Stimulated activated CD4-positive, alpha-beta T cell treated with anti-CD3 and anti-CD28 coated beads, Interleukin-1b, Interleukin-23, amount 100 ng/mL, for 1 hour (primary cell): ENCODE data around the gene SMARCA1.

ENCODE experiments used
- DNase-seq, 2 donors: peaks; one replicate each; pipeline ENCODE4 v3.0.0-alpha.2; 2020; ENCODE audit warnings: low read depth in 2 of 2

Gene SMARCA1

DNA sequence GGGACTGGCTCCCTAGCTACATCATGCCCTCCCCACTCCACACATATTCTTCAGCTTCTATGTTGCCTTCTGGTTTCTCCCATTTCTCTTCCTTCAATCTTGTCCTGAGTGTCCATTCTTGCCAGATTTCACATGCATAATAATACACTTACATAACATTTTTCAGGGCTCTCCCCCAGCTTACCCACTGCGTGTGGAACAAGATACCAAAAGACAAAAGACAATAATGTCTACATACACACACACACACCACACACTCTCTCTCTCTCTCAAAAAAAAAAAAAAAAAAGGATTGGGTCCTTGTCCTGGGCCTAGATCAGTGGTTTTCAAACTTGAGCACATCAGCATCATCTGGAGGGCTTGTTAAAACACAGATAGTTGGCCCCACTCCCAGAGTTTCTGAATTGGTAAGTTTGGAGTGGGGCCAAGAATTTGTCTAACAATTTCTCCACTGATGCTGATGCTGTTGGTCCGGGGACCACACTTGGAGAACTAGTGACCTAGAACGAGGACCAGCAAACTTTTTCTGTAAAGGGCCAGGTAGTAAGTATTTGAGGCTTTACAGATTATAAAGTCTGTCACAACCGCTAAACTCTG lies 6.5 kb upstream of the SMARCA1 start:
- DNase-seq: no peak

DNA sequence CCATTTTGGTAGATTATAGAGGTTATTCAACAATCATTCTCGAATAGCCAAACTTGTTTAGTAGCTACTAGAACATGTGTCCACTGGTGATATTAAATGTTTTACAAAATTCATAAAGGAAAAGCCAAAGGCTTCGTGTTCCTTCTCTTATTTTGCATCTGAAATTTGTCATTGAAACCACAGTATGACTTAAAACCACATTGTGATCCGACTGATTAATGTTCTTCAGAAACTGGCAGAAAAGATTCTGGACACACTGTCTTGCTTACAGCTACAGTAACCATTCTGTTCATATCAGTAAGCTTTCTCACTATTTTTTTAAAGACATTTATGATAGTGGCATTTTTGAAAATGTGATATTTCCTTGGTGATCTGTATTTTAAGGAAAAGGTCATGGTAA lies 2.6 kb upstream of the SMARCA1 start:
- DNase-seq: no peak

DNA sequence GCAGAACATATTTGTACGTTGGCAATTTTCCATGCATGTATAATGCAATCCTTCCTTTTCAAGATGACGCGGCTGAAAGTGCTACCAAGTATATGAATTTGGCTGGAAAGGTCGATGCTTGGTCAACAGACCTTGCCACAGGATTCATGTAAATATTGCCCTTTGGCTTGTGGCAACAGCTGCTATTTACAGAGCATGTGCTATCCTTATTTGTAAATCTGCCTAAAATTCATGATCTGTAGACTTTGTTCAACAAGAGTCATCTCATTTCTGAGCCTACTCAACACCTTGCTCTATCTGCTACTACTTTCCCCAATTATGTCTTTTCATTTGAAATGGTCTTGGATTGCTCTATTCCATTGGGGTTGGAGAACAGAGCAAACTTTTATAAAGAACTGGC lies 1.9 kb upstream of the SMARCA1 start:
- no peak for DNase-seq

DNA sequence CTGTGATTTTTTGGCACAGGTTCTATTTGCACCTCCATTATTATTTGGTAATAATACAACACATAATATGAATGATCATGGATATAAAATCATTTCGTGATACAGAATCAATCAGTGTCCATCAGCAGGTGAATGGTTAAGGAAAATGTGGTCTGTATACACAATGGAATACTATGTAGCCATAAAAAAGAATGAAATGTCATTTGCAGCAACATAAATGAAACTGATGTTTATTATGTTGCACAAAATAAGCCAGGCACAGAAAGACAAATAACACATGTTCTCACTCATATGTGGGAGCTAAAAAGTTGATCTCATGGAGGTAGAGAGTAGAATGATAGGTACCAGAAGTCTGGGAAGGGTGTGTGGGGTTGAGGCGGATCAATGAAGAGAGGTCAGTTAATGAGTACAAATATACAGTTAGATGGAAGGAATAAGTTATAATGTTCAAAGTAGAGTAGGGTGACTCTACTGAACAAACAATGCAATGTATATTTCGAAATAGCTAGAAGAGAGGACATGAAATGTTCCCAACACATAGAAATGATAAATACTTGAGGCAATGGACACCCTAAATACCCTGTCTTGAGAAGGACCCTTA lies 1.1 kb upstream of the SMARCA1 start:
- DNase-seq: no peak

DNA sequence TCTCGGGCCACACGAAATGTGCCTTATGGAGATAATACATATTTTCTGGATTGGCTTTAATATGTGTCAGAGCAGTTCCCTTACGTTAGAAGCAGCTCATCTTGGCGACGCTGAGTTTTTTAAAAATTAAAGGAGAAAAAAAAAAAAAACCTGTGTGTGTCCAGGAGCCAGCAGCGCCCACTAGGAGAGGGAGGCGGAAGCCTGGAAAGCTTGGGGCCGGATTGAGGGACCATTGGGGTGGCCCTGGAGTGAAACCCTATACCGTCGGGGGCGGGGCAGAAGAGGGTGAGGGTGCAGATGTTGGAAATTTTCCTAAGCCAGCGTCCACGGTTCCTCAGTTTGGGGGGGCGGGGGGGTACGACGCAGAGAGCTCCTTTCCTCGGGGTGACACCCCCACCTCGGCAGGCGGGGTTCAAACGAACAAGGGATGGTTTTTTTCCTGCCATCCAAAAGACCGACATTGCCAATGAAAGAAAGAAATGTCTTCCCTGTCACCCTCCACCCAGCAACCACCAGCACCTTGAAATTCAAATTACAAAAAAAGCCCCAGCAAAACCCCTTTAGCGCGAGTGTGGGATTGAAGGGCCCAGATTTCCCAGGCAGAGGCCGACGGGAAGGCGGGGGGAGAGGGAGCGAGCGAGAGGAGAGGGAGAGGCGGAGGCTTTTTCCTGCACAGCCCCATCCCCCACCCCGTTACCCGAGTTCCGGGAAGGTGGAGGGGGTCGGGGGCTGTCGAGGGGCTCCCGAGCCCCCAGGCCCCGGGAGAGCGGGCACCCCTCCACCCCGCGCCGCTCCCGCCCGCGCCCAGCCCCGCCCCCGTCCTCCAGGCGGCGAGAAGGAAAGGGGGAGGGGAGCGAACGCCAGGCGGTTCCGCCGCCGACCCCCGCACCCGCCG lies 859 bp downstream of the SMARCA1 start:
- no peak for DNase-seq

DNA sequence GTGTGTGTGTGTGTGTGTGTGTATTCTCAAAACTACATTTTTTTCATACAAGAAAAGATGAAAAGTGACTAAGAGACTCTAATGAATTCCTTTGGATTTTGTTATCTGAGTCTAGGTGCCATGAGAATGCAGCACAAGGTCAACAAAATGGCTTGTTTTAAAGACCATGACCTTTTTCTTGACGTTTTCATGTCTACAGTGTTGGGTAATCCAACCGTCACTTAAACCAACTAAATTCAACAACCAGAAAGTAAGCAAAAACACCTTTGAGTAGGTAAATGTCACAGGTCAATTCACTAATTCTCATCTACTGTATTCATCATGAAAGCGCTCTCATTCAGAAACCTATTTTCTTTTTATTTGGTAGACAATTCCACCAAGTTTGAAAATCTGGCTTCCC lies 3.1 kb downstream of the SMARCA1 start:
- DNase-seq: no peak

DNA sequence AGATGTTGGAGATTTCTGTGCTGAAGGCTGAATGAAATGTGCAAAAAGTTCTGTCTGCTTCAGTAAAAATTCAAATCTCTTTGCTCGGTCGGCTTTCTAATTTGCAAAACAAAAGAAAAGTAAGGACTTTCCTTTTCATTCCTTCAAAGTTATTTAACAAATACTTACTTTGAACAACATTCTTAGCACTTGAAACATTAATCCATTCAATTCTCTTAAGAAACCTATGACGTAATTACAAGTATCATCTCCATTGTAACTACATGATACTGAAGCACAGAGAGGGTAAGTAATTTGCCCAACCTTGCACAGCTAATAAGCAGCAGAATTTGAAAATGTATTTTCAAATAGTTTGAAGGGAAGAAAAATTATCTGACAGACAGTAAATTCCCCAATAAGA lies 6.9 kb downstream of the SMARCA1 start:
- DNase-seq: no peak

DNA sequence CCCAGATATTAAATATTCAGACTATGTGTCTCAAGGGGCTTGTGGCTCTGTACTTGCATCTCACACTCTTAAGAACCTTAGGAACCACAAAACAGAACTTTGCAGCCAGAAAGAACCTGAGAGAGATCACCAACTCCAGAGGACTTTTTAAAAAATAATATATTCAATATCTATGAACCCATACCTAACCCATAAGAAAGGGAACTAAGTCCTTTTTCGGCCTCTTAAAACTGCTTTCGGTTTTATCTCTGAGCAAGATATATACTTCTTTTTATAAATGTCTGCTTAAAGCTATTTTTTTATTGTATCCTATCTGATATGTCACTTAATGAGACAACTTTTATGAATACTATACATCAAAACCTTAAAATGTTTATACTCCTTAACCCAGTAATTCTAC lies 10.9 kb downstream of the SMARCA1 start:
- DNase-seq: no peak

DNA sequence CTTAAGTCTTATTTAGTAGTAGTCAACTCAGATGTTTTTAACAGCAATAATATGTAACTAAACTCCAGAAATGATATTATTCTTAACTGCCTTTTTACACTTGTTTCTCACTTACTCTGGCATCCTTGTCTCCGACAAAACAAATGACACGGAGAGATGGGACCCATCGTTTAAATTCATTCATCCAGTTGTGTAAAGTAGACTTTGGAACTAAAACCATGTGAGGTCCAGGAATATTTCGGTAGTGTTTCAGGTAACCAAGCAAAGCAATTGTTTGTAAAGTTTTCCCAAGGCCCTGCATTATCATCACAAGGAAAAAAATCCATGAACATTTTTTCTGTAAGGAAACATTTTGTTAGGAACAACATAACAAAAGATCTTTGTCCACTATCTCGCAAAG lies 11.6 kb downstream of the SMARCA1 start:
- DNase-seq: no peak

DNA sequence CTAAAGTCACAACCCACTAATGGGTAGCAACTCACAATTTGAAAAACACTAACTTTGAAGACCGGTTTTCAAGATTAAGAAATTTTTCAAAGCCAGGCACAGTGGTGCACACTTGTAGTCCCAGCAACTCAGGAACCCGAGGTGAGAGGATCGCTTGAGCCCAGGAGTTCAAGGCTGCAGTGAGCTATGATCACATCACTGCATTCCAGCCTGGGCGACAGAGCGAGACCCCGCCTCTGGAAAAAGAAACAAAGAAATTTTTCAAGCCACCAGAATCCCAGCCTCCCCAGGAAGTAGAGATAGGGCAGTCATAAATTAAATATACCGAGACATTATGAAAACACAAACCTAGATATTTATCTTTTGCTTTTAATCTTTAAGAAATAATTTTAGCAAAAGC lies 13.0 kb downstream of the SMARCA1 start:
- no peak for DNase-seq

DNA sequence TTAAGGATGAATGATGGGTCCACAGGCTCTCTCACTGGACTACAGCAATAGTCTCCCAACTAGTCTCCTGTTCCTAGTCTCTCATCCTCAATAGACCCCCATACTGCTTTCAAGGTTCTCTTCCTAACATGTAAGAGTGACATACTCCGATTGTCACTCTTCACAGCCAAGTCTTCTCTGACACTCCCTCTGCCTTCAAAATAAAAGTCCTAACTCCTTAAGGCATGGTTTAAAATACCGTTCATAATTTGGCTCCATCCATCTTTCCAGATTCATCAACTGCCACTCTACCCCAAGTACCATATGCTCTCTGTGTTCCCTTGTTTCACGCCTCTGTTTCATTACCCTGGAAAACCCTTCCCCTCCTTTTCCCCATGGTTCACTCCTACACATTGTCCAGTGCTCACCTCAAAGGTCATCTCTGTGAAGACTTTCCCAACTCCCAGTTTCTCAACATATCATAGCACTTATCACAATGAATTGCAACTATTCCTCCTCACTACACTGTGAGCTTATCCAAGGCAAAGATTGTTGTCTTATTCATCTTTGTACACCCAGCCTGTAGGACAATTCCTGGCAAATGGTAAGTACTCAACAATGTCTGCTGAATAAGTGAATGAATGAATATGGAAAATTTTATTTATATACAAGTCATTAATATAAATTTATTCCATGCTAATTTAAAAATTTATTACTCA lies 26.0 kb downstream of the SMARCA1 start:
- DNase-seq: no peak

DNA sequence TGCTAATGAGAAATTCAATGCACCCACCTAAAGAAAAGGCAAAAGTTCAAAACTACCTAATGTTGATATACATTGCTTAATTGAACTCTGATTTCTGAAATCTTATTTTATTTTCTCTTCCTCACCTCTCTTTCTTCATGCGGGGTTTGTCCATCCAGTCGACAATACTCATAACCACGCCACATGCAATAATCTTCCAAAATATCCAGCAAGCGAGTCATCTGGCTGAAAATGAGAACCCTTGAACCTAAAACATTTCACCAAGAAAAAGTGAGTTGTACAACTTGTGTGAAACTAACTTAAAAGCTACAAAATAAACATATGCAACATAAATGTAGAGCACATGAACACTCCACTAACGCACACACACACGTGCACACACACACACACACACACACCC lies 26.7 kb downstream of the SMARCA1 start:
- DNase-seq: no peak

DNA sequence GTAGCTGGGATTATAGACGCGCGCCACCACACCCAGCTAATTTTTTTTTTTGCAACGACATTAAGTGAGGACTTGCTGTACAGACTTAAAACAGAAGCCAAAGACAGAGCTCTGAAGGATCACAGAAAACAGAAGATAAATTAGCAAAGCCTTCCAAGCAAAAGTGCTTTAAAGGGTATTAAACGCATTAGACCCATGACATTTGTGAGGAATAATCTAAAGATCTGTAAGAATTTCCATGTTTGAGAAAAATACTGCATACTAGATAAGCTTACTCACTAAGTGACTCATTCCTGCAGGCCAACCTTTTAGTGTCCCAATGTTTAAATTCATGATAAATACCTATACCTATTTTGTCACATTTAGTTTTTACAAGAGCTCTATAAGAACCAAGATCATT lies 27.4 kb downstream of the SMARCA1 start:
- DNase-seq: no peak

DNA sequence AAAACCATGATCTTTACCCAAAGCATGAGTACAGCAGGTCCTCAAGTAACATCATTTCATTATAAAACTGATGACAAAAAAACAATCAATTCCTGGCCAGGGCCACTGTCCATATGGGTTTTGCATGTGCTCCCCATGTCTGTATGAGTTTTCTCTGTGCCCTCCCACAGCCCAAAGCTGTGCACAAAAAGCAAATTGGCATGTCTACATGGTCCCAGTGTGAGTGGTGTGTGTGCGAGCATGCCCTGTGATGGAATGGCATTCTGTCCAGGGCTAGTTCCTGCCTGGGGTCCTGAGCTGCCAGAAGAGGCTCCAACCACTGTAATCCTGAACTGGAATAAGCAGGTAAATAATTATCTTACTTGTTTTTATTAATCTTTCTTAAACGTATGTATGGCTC lies 28.4 kb downstream of the SMARCA1 start:
- no peak for DNase-seq

DNA sequence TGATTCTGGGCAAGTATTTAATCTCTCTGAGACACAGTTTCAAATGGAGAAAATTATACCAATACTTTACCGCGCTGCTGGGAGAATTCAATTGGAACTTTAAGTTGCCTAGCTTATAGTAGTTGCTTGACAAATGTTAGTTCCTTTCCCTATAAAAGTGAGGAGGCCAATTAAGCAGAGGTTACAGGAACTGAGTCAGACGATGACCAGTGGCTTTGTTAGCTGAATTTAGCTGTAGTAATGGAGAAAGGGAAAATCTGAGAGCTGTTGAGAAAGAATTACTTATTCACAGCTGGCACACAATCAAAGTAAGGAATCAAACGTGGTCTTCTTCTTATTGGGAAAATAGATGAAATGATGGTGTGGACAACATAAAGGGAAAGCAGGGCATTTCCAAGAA lies 29.6 kb downstream of the SMARCA1 start:
- no peak for DNase-seq

DNA sequence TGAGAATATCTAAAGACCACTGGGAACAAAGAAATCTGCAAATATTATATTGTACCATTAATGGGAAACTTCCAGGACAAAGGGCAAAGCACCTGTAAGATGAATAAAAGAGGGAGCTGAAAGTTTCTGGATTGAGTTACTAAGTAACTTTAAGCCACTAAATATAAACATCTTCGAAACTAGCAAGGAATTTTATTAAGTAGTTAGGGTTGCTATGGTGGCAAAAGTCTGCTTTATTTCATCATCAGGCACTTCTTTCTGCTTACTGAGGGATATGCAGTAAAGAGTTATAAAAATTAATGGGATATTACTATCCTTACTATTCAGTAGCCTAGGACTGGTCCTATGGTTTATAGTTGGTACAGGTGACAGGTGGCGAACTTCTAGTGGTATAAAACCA lies 33.0 kb downstream of the SMARCA1 start:
- DNase-seq: no peak

DNA sequence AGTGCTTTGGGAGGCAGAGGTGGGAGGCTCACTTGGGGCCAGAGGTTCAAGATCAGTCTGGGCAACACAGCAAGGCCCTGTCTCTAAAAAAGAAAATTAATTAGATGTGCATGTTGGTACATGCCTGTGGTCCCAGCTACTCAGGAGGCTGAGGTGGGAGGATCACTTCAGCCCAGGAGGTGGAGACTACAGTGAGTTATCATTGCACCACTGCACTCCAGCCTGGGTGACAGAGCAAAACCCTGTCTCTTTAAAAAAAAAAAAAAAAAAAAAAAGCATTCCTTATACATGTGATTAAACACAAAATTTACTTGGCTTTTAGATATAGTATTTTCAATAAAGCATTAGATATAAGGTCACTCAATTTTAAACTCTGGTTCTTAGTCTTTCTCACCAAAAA lies 34.9 kb downstream of the SMARCA1 start:
- no peak for DNase-seq

DNA sequence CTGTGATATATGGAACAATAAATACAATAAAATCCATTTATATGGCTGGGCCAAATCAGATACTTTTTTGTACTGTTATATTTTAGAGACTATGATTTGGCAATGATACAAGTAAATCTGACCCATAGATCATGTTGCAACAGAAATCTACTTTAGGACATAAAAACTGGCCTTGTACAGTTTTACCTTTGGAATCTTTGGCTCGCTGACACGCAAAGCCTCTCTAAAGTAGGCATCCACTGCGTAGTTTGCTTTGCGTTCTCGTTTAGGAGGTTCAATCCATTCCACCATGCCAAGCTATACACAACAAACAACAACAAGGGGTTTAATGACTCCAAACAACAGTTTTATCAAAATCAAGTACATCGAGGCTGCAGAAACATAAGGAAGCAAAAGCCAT lies 42.4 kb downstream of the SMARCA1 start:
- no peak for DNase-seq

DNA sequence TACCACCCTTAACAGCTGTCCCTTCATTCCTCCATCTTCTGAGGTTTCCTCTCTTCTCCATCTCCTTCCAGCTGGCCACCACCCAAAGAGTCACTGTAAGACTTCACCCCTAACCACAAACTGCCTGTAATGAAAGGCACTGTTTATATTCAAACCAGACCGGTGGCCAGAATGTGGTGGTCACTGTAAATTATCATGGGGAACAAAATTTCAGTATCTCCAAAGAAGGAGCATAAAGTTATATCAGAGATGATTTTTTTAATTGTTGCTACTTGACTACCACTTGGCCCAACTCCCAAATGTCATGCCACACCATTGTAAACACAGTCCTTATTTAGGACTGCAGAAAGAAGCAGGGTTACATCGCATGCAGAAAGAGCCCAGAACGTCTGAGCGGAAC lies 44.8 kb downstream of the SMARCA1 start:
- DNase-seq: no peak

DNA sequence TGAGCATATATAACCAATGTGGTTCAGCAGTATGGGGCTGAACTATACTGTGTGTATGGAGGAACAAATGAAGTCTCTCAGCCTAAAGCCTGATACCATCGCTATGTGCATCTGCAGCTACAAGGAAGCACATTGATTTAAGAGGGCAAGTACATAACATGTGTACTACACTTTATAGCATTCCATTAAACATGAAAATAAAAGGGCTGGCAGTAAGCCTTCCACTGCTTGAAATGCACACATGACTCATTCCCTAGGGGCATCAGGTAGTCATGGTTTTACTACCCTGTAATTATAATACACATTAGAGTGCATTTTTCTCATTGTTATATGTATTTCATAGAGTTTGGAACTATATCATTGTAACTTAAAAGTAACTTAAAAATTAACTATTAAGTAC lies 51.2 kb downstream of the SMARCA1 start:
- DNase-seq: no peak

DNA sequence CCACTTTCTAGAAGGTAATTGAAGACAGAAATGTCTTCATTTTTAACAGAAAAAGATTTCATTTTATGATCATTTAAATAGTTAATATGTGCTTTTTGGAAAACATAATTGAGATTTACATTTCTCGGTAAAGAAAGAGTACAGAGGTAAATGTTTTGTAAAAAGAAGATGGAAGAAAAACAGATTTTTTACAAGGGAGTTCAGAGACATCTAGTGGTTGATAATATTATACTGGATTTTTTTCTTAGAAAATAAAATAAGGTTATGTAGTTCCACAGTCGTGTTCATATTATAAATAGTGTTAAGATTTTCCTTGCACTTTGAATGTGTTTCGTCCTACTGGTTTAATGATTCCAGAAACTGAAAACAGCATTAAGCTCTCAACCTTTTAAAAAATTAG lies 60.6 kb downstream of the SMARCA1 start:
- no peak for DNase-seq

DNA sequence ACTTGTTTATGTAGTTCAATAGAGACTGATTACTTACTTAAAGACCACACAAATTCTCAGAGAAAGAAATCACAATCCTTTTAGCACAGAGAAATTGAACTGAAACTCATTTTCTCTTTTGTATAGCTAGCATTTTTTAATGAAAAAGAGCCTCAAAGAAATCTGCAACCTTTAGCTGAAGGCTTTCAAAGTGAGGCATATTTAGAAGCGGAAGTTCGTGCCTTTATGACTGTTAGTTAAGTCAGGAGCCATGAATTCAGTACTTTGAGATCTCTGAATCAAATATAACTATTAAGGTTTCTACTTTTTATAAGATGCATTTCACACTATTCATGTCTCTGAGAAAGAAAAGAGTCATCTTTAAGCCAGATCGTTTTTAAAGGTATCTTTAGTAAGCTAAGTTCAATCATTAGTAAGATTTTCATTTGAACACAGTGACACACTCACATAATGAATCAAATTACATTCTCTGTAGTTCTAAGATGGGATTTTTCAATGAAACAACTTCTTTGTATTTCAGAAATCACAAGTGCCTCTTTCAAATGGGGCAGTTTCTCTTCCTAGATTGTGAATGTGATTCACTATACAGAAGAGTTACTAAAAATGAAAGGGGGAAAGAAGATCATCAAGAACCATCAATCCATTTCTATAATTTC lies 61.4 kb downstream of the SMARCA1 start:
- no peak for DNase-seq
